ENCODE measurements around the gene PIH1D1. TPM values are rescaled to one million over a fixed set of nuclear protein-coding genes. Genes with fewer than 3 reads are reported as not detected.

The PIH1D1 gene
- total and polyA plus RNA-seq, 2 experiments from 2014 or later = 103 to 164 TPM

DNA sequence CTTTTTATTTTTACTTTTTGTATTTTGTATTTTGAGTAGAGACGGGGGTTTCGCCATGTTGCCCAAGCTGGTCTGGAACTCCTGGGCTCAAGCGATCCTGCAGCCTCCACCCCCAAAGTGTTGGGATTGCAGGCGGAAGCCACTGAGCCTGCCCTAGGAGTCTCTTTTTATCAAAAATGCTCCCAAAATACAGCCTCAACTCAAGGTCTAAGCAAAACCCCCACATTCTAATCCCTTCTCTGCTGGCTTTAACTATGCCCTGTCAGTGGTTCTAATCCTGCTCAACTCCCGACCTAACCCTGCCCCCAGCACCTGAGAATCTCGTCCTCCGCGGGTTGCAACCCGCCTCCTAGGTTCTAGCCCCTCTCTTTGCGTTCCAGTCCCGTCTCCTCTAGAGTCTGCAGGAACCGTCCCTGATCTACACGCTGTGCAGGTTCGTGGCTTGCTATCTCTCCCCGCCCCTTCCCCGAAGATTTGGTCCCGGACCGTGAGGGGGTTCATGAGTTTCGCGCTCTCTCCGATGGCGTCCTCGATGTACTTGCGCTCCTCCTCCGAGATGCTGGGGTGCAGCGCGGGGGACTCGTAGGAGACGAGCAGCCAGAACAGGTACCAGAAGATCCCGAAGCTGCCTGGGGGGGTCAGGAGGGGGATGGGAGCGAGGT lies 18.2 kb downstream of the PIH1D1 start:
- no peaks in the 10 kb centered on the region for H3K79me2 ChIP-seq (replicated peaks; ENCODE audit: insufficient read depth)
- H4K20me1 ChIP-seq (replicated peaks; ENCODE audit: insufficient read depth) = no peaks in the 10 kb centered on the region
- peak overlapping the region; percentile 59; the same call in 1 of the 2 replicates for H2AFZ ChIP-seq
- Mint-ChIP-seq H3K9me3 (peaks cover 13% of the 10 kb centered on the region), H3K4me3 (peak overlapping the region; percentile 72), H3K36me3 (ENCODE audit: low read depth) (peaks cover 5% of the 10 kb centered on the region), H3K4me1 (peaks cover 45% of the 10 kb centered on the region), H3K27me3 (ENCODE audit: insufficient read depth, low read depth, poor library complexity) (peaks cover 67% of the 10 kb centered on the region), H3K27ac (no peak overlapping the region)
- peaks cover 73% of the 10 kb centered on the region for H3K27me3 ChIP-seq (ENCODE audit: insufficient read depth)
- H3K4me3 ChIP-seq = peak overlapping the region; percentile 72
- ATAC-seq (no peak), DNase-seq (ENCODE audit: low spot score) (no peak)
- peaks cover 37% of the 10 kb centered on the region for H3F3A ChIP-seq (replicated peaks; ENCODE audit: low read depth)
- TF ChIP-seq EZH2phosphoT487 (IDR thresholded peaks at IDR 0.05; ENCODE audit: unreplicated experiment) = no peak
- TF ChIP-seq EZH2 (IDR thresholded peaks at IDR 0.05; ENCODE audit: low read depth, unreplicated experiment) = peak; percentile 42
- H3K4me2 ChIP-seq = peak overlapping the region; percentile 86
- H3K9me2 ChIP-seq (ENCODE audit: insufficient read depth) = no peaks in the 10 kb centered on the region
- peaks cover 32% of the 10 kb centered on the region for H3K4me1 ChIP-seq (ENCODE audit: insufficient read depth)
- no peaks in the 10 kb centered on the region for H3K36me3 ChIP-seq (ENCODE audit: insufficient read depth)
- no peak overlapping the region for H3K27ac ChIP-seq (ENCODE audit: low read depth)

DNA sequence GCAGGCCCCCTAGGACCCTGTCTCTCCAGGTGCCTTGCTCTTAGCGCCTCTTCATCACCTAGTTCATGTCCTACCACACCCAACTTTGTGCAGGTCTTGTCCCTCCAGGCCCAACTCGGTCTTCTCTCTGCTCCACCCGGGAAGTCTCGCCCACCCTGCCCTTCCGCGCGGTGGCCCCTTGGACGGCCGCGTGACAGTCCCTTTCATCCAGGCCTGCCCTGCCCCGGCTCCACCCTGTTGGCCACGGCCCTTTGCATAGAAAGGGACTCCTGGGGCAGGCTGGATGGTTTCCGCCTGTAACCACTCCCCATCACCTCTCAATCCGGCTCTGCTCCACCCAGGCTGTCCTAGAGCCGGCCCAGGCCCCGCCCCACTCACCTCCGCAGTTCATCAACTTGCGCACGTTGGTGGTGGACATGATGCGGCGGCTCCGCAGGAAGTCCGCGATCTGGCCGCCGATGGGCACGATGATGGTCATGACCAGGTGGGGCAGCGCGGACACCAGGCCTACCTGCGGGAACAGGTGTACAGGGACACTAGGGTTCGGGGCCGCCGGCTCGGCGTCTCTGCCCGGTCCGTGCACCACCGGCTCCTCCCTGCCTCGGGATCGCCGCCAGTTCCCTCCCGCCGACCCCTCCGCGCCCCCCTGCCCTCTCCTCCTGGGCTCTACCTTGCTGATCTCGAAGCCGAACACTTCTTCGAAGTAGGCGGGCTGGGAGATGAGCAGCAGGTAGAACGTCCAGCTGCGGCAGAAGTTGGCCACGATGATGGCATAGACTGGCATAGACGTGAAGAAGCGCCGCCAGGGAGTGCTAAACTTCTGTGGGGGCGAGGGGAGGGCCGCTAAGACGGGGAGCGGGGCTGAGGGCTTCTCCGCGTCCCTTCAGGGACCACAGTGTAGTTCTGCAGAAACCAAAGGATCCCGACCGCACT lies 19.2 kb downstream of the PIH1D1 start:
- no peak overlapping the region for H3K27ac ChIP-seq (ENCODE audit: low read depth)
- no peaks in the 10 kb centered on the region for H3K36me3 ChIP-seq (ENCODE audit: insufficient read depth)
- Mint-ChIP-seq H3K27me3 (ENCODE audit: insufficient read depth, low read depth, poor library complexity) (peaks cover 64% of the 10 kb centered on the region), H3K36me3 (ENCODE audit: low read depth) (peaks cover 5% of the 10 kb centered on the region), H3K27ac (no peak overlapping the region), H3K4me1 (peaks cover 49% of the 10 kb centered on the region), H3K9me3 (peaks cover 13% of the 10 kb centered on the region; the same call in 2 of the 3 replicates), H3K4me3 (peak overlapping the region; percentile 72)
- ATAC-seq (peak; percentile 64), DNase-seq (ENCODE audit: low spot score) (peak; percentile 97)
- no peaks in the 10 kb centered on the region for H3K79me2 ChIP-seq (replicated peaks; ENCODE audit: insufficient read depth)
- peak overlapping the region; percentile 59; the same call in 1 of the 2 replicates for H2AFZ ChIP-seq
- H3K4me3 ChIP-seq = peak overlapping the region; percentile 72
- peaks cover 32% of the 10 kb centered on the region for H3K4me1 ChIP-seq (ENCODE audit: insufficient read depth)
- TF ChIP-seq, protein P1, sequence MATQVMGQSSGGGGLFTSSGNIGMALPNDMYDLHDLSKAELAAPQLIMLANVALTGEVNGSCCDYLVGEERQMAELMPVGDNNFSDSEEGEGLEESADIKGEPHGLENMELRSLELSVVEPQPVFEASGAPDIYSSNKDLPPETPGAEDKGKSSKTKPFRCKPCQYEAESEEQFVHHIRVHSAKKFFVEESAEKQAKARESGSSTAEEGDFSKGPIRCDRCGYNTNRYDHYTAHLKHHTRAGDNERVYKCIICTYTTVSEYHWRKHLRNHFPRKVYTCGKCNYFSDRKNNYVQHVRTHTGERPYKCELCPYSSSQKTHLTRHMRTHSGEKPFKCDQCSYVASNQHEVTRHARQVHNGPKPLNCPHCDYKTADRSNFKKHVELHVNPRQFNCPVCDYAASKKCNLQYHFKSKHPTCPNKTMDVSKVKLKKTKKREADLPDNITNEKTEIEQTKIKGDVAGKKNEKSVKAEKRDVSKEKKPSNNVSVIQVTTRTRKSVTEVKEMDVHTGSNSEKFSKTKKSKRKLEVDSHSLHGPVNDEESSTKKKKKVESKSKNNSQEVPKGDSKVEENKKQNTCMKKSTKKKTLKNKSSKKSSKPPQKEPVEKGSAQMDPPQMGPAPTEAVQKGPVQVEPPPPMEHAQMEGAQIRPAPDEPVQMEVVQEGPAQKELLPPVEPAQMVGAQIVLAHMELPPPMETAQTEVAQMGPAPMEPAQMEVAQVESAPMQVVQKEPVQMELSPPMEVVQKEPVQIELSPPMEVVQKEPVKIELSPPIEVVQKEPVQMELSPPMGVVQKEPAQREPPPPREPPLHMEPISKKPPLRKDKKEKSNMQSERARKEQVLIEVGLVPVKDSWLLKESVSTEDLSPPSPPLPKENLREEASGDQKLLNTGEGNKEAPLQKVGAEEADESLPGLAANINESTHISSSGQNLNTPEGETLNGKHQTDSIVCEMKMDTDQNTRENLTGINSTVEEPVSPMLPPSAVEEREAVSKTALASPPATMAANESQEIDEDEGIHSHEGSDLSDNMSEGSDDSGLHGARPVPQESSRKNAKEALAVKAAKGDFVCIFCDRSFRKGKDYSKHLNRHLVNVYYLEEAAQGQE (IDR thresholded peaks at IDR 0.05; ENCODE audit: unreplicated experiment) = no peak
- TF ChIP-seq, protein P2, sequence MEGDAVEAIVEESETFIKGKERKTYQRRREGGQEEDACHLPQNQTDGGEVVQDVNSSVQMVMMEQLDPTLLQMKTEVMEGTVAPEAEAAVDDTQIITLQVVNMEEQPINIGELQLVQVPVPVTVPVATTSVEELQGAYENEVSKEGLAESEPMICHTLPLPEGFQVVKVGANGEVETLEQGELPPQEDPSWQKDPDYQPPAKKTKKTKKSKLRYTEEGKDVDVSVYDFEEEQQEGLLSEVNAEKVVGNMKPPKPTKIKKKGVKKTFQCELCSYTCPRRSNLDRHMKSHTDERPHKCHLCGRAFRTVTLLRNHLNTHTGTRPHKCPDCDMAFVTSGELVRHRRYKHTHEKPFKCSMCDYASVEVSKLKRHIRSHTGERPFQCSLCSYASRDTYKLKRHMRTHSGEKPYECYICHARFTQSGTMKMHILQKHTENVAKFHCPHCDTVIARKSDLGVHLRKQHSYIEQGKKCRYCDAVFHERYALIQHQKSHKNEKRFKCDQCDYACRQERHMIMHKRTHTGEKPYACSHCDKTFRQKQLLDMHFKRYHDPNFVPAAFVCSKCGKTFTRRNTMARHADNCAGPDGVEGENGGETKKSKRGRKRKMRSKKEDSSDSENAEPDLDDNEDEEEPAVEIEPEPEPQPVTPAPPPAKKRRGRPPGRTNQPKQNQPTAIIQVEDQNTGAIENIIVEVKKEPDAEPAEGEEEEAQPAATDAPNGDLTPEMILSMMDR (conservative IDR thresholded peaks at IDR 0.05; ENCODE audit: low read depth in 2 of 2) = peak in 1 of 2 experiments; percentile 24; a peak in 2 of 4 replicates
- peak; percentile 74 for TF ChIP-seq POLR2AphosphoS5 (IDR thresholded peaks at IDR 0.05; ENCODE audit: low read depth)
- no peak for TF ChIP-seq EZH2 (IDR thresholded peaks at IDR 0.05; ENCODE audit: low read depth, unreplicated experiment)
- no peaks in the 10 kb centered on the region for H4K20me1 ChIP-seq (replicated peaks; ENCODE audit: insufficient read depth)
- peak overlapping the region; percentile 86 for H3K4me2 ChIP-seq
- no peaks in the 10 kb centered on the region for H3K9me2 ChIP-seq (ENCODE audit: insufficient read depth)
- H3F3A ChIP-seq (replicated peaks; ENCODE audit: low read depth) = peaks cover 38% of the 10 kb centered on the region
- peaks cover 68% of the 10 kb centered on the region for H3K27me3 ChIP-seq (ENCODE audit: insufficient read depth)

Data from GM23338 (cell line).